Measurements from ENCODE around the gene PTPRT.

- TF ChIP-seq CTCF (IDR thresholded peaks at IDR 0.05; ENCODE audit: low read length) (no peak), EZH2phosphoT487 (IDR thresholded peaks at IDR 0.05; ENCODE audit: low read length) (no peak)
Observed at GRCh38 chr20:43052532-43052931, 137.2 kb downstream of the PTPRT start.

Data from MM.1S (cell line).